ENCODE results near the gene GHRL.

DNA sequence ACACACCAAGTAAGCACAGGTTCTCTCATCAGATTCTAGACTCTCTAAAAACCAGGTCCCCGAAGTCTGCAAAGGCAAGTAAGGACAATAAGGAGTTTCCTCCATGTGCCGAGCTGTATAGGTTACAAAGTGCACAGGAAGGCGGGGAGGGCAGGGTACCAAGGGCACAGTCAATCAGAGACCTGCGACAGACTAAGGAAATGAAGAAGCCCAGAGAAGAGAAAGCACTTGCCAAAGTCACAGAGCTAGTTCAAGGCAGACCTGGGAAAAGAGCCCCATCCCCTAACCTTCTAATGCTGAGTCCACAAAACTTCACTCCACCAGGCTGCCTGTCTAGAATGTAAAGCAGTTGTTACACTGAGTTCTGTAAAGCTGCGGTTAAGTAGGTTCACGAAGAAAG is 26.5 kb upstream of the GHRL start:
- TF ChIP-seq, protein P1, sequence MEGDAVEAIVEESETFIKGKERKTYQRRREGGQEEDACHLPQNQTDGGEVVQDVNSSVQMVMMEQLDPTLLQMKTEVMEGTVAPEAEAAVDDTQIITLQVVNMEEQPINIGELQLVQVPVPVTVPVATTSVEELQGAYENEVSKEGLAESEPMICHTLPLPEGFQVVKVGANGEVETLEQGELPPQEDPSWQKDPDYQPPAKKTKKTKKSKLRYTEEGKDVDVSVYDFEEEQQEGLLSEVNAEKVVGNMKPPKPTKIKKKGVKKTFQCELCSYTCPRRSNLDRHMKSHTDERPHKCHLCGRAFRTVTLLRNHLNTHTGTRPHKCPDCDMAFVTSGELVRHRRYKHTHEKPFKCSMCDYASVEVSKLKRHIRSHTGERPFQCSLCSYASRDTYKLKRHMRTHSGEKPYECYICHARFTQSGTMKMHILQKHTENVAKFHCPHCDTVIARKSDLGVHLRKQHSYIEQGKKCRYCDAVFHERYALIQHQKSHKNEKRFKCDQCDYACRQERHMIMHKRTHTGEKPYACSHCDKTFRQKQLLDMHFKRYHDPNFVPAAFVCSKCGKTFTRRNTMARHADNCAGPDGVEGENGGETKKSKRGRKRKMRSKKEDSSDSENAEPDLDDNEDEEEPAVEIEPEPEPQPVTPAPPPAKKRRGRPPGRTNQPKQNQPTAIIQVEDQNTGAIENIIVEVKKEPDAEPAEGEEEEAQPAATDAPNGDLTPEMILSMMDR (IDR thresholded peaks at IDR 0.05): no peak
- no peak for TF ChIP-seq POLR2A (IDR thresholded peaks at IDR 0.05)

All from body of pancreas (tissue), 4 donors.